Endometrium (tissue), 2 donors: ENCODE data around the gene ANKAR.
"Not testable (repeated sequence)": the region's sequence is repeated elsewhere in the genome, so short reads cannot be mapped to it uniquely, and the experiment has no call there.

ENCODE experiments used
- FAIRE-seq: peaks from 2 replicates; lab custom pipeline; 2012; peaks lifted over from hg19 to GRCh38; lab: Jason Lieb, UNC
- donor health status: control.
- donor health status: control.

Gene ANKAR

GRCh38 chr2:189674374-189675112 lies at the start of gene ANKAR:
Gene ANKAR (plus strand): TSS chr2:189674670. CDS start chr2:189676491, 1,821 bp downstream.
- FAIRE-seq: no peak

- FAIRE-seq: no peak
These were observed 48.8 kb upstream of the ANKAR start for GRCh38 chr2:189625636-189626035.

- FAIRE-seq: no peak
These were observed 46.7 kb upstream of the ANKAR start for GRCh38 chr2:189627789-189628188.

GRCh38 chr2:189628817-189629530 lies 45.5 kb upstream of the ANKAR start:
- no peak for FAIRE-seq

GRCh38 chr2:189629531-189630453 lies 44.7 kb upstream of the ANKAR start:
- FAIRE-seq: peak; percentile 92

- no peak for FAIRE-seq
These were observed 42.6 kb upstream of the ANKAR start for GRCh38 chr2:189631849-189632248.

GRCh38 chr2:189633392-189633811 lies 41.1 kb upstream of the ANKAR start:
- no peak for FAIRE-seq

- no peak for FAIRE-seq
These were observed 39.1 kb upstream of the ANKAR start for GRCh38 chr2:189635353-189635752.

GRCh38 chr2:189638301-189639006 lies 36.0 kb upstream of the ANKAR start:
- FAIRE-seq: no peak

- no peak for FAIRE-seq
These were observed 35.4 kb upstream of the ANKAR start for GRCh38 chr2:189639007-189639609.

- FAIRE-seq: no peak
These were observed 33.5 kb upstream of the ANKAR start for GRCh38 chr2:189641002-189641401.

- FAIRE-seq: no peak
These were observed 32.9 kb upstream of the ANKAR start for GRCh38 chr2:189641590-189641989.

- FAIRE-seq: no peak
These were observed 27.9 kb upstream of the ANKAR start for GRCh38 chr2:189646521-189646920.

GRCh38 chr2:189648846-189649509 lies 25.5 kb upstream of the ANKAR start:
- FAIRE-seq: no peak

- FAIRE-seq: peak; percentile 23
These were observed 23.2 kb upstream of the ANKAR start for GRCh38 chr2:189651284-189651683.

- FAIRE-seq: not testable (repeated sequence)
These were observed 21.0 kb upstream of the ANKAR start for GRCh38 chr2:189653464-189653863.

- FAIRE-seq: peak; percentile 98
These were observed 19.8 kb upstream of the ANKAR start for GRCh38 chr2:189654641-189655040.

GRCh38 chr2:189657867-189658266 lies 16.6 kb upstream of the ANKAR start:
- FAIRE-seq: no peak

GRCh38 chr2:189658306-189659212 lies 15.9 kb upstream of the ANKAR start:
- no peak for FAIRE-seq

- FAIRE-seq: peak; percentile 70
These were observed 14.7 kb upstream of the ANKAR start for GRCh38 chr2:189659734-189660133.
